SIG-M5 treated with dmso at 0.1 percent for 504 hours (cell line): Measurements from ENCODE around the gene ZFAND2B.
"Not testable (repeated sequence)": the region's sequence is repeated elsewhere in the genome, so short reads cannot be mapped to it uniquely, and the experiment has no call there.

Source experiments
- DNase-seq: peaks from one replicate; lab custom pipeline; 2025; ENCODE audit not compliant: unreplicated experiment; lab: John Stamatoyannopoulos, UW

The ZFAND2B gene

DNA sequence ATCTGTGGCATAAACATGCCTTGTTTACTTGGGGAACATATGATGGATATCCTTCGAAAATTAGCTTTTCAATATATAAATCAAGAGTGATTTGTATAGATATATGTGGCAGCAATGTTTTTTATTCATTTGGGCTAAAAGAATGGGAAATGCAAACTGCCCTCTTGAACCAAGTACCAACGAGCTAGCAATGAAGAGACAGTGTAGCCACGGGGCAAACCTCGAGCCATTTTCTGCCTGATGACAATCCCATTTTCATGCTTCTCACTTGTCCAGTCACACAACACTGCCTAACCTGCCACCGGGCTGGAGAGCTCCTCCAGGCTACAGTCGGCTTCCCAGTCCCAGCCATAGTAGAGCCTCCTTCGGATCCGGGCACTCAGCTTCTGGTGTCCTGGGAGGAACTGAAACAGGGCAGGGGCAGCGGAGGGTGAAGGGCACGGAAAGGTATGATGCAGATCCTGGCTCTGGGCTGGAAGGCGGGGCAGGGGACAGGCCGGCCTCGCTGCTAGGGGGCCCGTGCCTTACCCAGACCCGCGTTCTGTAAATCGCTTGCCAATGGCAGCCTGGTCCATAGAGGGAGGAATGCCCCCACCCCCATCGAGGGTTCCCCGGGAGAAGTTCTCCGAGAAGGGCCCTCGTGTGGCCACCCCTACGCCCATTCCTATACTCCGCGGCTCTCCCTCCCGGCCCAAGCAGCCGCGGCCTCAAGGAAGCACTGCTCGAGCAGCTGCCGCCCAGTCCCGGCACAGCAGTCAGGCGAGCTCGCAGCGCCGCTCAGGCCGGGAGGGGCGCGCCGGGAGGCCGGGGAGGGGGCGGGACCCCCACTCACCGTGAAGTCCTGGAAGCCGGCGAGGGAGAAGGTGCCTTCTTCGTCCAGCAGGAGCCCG, 30.4 kb upstream of the ZFAND2B start:
- DNase-seq, result peak; percentile 70

DNA sequence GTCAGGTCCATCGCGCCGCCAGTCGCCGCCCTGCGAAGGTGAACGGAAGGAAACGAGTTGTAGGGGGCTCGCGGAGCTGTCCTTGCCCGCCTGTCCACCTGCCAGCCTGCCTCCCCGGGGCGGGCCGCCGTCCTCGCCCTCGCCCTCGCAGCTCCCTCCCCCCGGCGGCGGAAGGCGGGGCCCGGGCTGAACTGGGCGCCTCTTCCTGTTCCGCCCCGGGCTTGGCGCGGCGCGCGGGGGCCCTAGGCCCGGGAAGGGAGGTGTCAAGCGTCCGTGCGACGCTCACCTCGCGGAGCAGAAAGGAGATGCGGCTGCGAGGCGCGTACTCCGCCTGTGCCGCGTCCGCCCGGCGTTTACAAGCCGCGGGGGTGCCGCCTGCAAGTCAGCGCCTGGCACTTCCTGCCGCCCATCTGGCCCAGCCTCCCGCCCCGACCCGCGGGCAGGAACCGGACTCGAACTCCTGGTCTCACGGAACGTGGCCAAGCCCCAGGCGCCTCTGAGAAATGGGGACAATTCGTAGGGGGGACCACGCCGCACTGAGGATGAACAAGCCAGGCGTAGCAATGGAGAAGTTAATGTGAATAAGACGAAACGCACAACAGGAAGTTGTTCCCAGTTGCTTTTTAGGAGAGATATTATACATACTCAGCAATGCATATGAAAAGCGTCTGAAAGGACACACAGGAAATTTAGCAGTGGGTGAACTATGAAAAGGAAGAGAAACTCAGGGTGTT, 29.6 kb upstream of the ZFAND2B start, which contains the start of gene CNPPD1:
Gene CNPPD1, minus strand, starts transcription at position 108 of the 734 bp plus-strand sequence. Its CDS starts 97 bp downstream, at position 11.
- DNase-seq, result peak; percentile 78

DNA sequence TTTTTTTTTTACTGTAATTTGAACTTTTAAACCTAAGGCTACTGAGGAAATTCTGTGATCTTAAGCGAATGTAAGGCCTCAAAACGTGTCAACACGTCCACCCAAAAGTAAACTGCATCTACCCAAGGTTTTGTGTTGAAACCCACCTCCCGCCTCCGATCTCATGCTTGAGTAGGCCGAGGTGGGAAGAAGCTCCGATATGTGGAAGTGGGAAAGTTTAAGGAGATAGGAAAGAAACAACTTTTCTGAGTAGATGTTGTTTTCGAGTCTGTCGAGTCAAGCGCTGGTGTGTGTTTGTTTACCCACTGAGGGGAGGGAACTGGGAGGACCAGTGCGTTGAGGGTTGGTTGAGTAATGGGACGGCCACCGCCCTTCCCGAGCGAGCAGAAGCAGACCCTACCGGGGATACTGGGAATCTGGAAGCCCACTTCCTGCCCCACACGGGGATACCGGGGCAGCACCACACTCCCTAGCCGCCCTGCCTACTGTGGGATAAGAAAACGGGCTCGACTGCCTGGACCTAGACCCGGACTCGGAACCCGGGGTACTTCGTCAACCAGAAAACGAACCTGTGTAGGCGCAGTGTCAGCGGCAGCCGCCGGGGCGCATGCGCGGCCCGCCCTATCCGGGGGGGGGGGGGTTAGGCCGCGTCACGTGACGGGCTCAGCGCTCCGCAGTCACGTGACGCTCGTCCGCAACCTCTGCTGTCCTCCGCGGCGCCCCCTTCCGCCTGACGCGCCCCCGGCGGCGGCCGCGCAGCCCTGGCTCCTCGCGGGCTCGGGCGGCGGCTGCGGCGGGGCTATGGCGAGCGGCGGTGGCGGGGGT, 28.8 kb upstream of the ZFAND2B start, which contains the start of gene RETREG2:
Gene RETREG2, plus strand, starts transcription at position 724 of the 825 bp plus-strand sequence. Its CDS starts 78 bp downstream, at position 802.
- peak; percentile 85 for DNase-seq

DNA sequence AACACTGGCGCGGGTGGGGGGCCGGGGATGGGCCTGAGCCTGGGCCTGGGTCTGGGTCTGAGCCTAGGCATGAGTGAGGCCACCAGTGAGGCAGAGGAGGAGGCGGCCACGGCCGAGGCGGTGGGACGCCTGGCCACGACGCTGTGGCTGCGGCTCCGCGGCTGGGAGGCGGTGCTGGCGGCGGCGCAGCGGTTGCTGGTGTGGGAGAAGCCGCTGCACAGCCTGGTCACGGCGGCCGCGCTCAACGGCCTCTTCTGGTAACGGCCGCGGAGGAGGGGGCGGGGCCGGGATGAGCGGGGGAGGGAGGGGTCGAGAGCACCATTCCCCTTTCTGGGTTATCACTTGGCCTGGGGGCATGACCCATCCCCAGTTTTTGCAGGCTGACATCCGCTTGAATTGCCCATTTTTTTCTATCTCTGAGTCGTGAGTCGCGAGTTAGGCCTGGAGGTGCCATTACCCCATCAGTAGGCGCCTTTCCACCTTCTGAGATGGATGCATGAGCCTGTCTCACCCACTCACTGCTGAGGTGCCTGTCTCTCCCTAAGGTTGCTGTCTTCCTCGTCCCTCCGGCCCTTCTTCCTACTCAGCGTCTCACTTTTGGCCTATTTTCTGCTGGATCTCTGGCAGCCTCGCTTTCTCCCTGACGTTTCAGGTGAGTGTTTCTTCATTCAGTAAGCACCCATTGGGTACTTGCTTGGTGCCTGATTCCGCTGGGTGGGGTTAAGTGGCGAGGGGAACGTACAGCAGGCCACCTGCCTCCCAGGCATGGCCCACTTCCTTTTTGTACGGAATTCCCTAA, 28.0 kb upstream of the ZFAND2B start:
- peak; percentile 38 for DNase-seq

DNA sequence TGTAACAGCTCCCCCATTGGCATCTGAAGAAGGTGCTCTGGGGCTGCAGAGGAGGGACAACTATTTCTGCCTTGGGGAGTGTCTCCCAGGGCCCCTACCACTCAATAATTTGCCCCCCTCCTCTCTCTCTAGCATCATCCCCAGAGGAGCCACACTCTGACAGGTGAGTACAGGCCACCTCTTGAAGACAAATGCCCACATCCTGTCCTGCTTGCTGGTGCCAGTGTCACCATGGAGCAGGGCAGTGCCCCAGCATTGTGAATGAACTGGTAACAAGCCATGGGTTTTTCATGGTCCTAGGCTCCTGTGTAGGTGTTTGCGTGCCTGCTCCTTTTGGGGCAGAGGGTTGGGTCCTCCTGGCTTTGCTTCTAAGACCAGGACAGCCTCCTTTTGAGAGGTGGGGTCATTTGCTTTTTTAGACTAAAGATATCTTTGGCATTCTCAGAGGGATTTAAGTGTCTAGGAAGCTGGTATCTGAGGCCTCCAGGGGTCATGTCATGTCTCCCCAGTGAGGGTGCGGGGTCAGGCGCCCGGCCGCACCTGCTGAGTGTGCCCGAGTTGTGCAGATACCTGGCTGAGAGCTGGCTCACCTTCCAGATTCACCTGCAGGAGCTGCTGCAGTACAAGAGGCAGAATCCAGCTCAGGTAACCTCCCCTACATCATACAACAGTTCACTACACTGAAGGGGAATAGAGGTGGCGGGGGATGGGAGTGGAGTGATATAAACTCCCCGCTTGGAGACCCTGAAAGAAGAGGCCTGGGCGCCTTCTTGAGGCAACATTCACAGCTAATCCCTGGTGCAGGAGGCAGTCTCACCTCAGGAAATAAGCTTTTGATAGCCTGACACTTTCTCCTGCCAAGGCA, 26.7 kb upstream of the ZFAND2B start:
- DNase-seq, result no peak

DNA sequence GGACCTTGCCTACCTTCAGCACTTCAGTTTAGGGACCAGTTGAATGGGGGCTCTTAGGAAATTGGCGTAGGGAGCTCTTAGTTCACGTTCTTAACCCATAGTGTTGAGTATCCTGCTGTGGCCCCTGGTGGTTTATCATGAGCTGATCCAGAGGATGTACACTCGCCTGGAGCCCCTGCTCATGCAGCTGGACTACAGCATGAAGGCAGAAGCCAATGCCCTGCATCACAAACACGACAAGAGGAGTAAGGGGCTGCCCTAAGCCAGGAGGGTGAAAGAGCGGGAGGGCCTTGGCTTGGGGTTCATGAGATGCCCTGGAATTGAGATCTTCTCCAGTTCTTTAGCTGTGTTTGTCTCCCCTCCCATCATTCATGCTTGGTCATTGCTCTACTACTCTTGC, 25.6 kb upstream of the ZFAND2B start:
- no peak for DNase-seq

DNA sequence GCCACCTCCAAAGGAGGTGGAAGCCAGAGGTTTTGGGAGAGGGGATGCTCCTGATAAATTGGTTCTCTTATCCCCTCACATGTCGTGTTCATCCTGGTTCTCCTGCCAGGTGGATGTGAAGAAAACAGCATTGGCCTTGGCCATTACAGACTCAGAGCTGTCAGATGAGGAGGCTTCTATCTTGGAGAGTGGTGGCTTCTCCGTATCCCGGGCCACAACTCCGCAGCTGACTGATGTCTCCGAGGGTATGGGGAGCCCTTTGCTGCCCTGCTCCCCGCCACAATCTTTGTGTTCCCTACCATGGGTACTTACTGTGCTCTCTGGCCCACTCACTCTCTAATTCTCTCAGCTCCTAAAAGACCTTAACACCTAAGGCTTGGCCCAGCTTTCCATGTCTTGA, 25.1 kb upstream of the ZFAND2B start:
- DNase-seq, result no peak

DNA sequence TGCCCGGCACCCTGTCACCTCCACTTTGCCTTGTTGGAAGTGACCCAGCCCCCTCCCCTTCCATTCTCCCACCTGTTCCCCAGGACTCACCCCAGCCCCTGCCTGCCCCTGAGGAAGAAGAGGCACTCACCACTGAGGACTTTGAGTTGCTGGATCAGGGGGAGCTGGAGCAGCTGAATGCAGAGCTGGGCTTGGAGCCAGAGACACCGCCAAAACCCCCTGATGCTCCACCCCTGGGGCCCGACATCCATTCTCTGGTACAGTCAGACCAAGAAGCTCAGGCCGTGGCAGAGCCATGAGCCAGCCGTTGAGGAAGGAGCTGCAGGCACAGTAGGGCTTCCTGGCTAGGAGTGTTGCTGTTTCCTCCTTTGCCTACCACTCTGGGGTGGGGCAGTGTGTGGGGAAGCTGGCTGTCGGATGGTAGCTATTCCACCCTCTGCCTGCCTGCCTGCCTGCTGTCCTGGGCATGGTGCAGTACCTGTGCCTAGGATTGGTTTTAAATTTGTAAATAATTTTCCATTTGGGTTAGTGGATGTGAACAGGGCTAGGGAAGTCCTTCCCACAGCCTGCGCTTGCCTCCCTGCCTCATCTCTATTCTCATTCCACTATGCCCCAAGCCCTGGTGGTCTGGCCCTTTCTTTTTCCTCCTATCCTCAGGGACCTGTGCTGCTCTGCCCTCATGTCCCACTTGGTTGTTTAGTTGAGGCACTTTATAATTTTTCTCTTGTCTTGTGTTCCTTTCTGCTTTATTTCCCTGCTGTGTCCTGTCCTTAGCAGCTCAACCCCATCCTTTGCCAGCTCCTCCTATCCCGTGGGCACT, 24.0 kb upstream of the ZFAND2B start:
- no peak for DNase-seq

DNA sequence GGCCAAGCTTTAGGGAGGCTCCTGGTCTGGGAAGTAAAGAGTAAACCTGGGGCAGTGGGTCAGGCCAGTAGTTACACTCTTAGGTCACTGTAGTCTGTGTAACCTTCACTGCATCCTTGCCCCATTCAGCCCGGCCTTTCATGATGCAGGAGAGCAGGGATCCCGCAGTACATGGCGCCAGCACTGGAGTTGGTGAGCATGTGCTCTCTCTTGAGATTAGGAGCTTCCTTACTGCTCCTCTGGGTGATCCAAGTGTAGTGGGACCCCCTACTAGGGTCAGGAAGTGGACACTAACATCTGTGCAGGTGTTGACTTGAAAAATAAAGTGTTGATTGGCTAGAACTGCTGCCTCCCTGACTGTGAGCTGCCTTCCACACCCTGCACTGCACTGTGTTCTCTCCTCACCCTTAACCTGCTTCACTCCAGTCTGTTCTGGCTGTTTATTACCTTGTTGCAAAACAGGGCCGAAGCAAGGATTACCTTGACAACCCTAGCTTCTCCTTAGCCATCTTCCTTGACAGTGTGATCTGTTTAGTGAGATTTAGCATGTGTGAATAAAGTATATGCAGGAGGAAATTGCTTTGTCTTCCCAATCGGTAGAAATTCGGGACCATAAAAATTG, 23.3 kb upstream of the ZFAND2B start:
- no peak for DNase-seq

DNA sequence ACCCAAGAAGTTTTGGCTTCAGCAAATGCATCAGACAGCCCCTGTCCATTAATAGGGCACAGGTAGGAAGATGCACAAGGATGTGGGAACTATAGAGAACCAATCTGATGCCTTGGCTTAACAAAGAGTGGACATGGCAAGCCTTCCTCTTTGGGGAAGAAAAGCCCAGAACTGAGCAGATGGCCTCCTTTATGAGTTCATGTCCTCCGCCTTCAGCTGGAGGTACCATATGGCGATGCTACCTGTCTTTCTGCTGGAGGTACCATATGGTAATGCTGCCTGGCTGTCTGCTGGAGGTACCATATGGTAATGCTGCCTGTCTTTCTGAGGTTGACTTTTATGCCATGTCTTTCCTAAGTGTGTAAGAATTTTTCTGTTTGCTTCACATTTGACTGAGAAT, 22.5 kb upstream of the ZFAND2B start:
- no peak for DNase-seq

DNA sequence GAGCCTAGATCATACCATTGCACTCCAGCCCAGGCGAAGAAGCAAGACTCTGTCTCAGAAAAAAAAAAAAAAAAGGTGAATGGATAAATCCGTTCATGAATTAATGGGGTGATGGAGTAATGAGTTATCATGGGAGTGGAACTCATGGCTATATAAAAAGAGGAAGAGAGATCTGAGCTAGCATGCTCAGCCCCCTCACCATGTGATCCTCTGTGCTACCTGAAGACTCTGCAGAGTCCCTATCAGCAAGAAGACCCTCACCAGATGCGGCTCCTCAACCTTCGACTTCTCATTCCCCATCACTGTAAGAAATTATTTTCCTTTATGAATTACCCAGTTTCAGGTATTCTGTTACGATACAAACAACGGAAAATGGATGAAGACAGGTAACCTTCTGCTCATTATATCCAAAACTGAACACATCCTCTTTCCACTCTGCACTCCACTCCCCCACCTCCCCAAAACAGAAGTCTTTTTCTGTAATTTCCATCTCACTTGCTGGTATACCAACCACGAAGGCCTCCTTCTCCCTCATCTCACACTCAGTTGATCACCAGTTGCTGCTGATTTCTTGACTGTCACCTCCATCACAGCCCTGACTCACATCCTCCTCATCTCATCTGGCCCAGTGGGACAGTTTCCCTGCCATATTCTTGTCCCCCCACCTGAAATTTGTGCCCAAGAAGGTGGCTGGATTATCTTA, 19.7 kb upstream of the ZFAND2B start:
- no peak for DNase-seq

DNA sequence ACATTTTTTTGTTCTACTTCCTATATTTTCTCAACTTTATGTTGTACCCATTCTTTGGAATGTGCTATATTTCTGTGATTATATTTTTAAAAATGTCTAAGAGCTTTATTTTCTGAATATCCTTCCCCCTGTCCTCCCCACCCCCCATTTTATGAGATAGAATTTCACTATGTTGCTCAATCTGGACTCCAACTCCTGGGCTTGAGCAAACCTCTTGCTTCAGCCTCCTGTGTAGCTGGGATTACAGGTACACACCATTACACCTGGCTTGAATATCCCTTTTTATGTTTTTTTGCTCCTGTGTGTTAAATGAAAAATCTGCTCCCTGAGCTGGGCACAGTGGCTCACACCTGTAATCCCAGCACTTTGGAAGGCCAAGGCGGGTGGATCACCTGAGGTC, 9.2 kb upstream of the ZFAND2B start:
- no peak for DNase-seq

DNA sequence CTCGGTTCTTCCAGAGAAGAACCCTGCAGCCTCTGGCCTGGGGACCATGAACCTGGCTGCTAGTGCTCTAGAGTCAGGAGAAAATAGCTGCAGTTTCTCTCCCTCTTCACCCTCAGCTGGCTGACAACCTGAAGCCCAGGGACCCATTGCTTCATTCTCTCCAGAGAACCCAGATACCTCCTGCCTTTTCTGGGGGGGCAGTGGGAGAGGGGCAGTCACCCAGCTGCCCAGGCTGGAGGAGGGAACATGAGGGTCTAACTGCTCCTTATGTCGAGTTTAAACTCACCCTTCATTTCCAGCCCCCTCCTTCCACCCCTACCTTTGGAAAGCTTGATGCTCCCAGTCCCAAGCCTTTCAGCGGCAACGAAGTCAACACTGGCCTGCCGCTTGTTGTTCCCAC, 7.6 kb upstream of the ZFAND2B start:
- no peak for DNase-seq

DNA sequence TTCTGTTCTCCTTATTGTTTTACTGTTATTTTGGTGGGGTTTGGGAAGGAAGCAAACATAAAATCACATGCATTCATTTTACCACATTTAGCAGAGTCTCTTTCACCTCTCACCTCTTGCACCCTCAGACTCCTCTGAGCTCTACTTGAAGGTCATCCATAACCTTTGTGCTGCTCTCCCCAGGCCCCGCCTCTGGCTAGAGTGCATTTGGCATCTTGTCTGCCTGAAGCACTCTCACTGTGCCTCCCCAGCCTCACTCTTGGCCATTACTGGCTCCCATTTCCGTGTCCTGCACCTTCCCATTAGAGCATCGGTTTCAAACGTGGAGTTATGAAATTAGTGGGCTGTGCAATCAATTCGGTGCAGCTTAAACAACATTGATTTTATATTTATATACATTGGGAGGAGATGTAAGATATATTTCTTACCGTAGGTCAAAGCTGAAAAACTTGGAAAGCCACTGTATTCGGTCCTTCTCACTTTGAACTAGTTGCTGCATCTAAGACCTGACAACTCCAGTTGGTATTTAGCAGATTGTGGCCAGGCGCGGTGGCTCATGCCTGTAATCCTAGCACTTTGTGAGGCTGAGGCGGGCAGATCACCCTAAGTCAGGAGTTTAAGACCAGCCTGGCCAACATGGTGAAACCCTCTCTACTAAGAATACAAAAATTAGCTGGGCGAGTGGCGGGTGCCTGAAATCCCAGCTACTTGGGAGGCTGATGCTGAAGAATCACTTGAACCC, 6.9 kb upstream of the ZFAND2B start:
- no peak for DNase-seq

DNA sequence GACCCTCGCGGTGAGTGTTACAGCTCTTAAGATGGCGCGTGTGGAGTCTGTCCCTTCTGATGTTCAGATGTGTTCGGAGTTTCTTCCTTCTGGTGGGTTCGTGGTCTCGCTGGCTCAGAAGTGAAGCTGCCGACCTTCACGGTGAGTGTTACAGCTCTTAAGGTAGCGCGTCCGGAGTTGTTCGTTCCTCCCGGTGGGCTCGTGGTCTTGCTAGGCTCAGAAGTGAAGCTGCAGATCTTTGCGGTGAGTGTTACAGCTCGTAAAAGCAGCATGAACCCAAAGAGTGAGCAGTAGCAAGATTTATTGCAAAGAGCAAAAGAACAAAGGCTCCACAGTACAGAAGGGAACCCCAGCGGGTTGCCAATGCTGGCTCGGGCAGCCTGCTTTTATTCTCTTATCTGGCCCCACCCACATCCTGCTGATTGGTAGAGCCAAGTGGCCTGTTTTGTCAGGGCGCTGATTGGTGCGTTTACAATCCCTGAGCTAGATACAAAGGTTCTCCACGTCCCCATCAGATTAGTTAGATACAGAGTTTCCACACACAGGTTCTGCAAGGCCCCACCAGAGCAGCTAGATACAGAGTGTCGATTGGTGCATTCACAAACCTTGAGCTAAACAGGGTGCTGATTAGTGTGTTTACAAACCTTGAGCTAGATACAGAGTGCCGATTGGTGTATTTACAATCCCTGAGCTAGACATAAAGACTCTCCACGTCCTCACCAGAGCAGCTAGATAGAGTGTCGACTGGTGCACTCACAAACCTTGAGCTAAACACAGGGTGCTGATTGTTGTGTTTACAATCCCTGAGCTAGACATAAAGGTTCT, 5.9 kb upstream of the ZFAND2B start:
- DNase-seq, result not testable (repeated sequence)

DNA sequence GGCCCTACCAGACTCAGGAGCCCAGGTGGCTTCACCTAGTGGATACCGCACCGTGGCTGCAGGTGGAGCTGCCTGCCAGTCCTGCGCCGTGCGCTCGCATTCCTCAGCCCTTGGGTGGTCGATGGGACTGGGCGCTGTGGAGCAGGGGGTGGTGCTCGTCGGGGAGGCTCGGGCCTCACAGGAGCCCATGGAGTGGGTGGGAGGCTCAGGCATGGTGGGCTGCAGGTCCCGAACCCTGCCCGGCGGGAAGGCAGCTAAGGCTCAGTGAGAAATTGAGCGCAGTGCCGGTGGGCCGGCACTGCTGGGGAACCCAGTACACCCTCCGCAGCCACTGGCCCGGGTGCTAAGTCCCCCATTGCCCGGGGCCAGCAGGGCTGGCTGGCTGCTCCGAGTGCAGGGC, 5.3 kb upstream of the ZFAND2B start:
- not testable (repeated sequence) for DNase-seq
